Amniotic epithelial cell (primary cell): Measurements from ENCODE around the gene PRCD.
A peak's percentile ranks its signal among the peaks of the same experiment; 100 is the strongest.
"Not testable (repeated sequence)": the region's sequence is repeated elsewhere in the genome, so short reads cannot be mapped to it uniquely, and the experiment has no call there.

Source experiments
- DNase-seq: peaks from one replicate; pipeline ENCODE4 v3.0.0-alpha.2; 2010; ENCODE audit warnings: low read depth

PRCD gene

GRCh38 chr17:76556765-76557367, 17.0 kb downstream of the PRCD start:
- peak; percentile 90 for DNase-seq

- DNase-seq = peak; percentile 92
Observed at GRCh38 chr17:76557368-76558197, 17.7 kb downstream of the PRCD start.

- DNase-seq = no peak
Observed at GRCh38 chr17:76558198-76559095, 18.6 kb downstream of the PRCD start.

- not testable (repeated sequence) for DNase-seq
Observed at GRCh38 chr17:76559460-76559859, 19.6 kb downstream of the PRCD start.

- DNase-seq = no peak
Observed at GRCh38 chr17:76560036-76560876, 20.4 kb downstream of the PRCD start.

- DNase-seq = no peak
Observed at GRCh38 chr17:76560877-76561221, 21.0 kb downstream of the PRCD start.

GRCh38 chr17:76561332-76561731, 21.5 kb downstream of the PRCD start:
- peak; percentile 58 for DNase-seq

GRCh38 chr17:76561799-76562268, 22.0 kb downstream of the PRCD start:
- peak; percentile 82 for DNase-seq

- peak; percentile 91 for DNase-seq
Observed at GRCh38 chr17:76562734-76563148, 22.9 kb downstream of the PRCD start.

- not testable (repeated sequence) for DNase-seq
Observed at GRCh38 chr17:76563359-76563758, 23.5 kb downstream of the PRCD start.

- peak; percentile 49 for DNase-seq
Observed at GRCh38 chr17:76564991-76565727, 25.3 kb downstream of the PRCD start.

- no peak for DNase-seq
Observed at GRCh38 chr17:76565728-76566612, 26.1 kb downstream of the PRCD start.

- DNase-seq = no peak
Observed at GRCh38 chr17:76566613-76566943, 26.7 kb downstream of the PRCD start.

- no peak for DNase-seq
Observed at GRCh38 chr17:76566988-76567431, 27.2 kb downstream of the PRCD start.

GRCh38 chr17:76567634-76568432, 28.0 kb downstream of the PRCD start:
- no peak for DNase-seq

- no peak for DNase-seq
Observed at GRCh38 chr17:76568811-76569221, 29.0 kb downstream of the PRCD start.

- DNase-seq = no peak
Observed at GRCh38 chr17:76569607-76570279, 29.9 kb downstream of the PRCD start.

- DNase-seq = no peak
Observed at GRCh38 chr17:76570457-76570856, 30.6 kb downstream of the PRCD start.
